OCI-LY1 (cell line): ENCODE measurements around the gene DPF3.

Experiments
- H2AFZ ChIP-seq: fragments of 200-600 bp; sonication (generic), shearing (Covaris generic); 2 replicates; pipeline ENCODE4 v1.6.0; 2014; ENCODE audit warnings: antibody characterized with exemption, mild to moderate bottlenecking, low read length
- H3F3A ChIP-seq: fragments of 200-600 bp; sonication (generic), shearing (Covaris generic); 2 replicates; pipeline ENCODE4 v1.6.0; 2014; ENCODE audit warnings: mild to moderate bottlenecking, antibody characterized with exemption, low read length, moderate library complexity; ENCODE audit not compliant: insufficient read depth
- H3K27ac ChIP-seq: fragments of 200-600 bp; sonication (generic); 2 replicates; pipeline ENCODE4 v1.5.1; 2014; ENCODE audit warnings: low read length, mixed run types, mild to moderate bottlenecking, low read depth; ENCODE audit not compliant: poor library complexity, severe bottlenecking
- H3K27me3 ChIP-seq: fragments of 200-600 bp; sonication (generic); 2 replicates; pipeline ENCODE4 v1.6.0; 2014; ENCODE audit warnings: antibody characterized with exemption, mild to moderate bottlenecking, low read length, moderate library complexity; ENCODE audit not compliant: insufficient read depth
- H3K36me3 ChIP-seq: fragments of 200-600 bp; sonication (generic); 2 replicates; pipeline ENCODE4 v1.6.1; 2014; ENCODE audit warnings: mild to moderate bottlenecking, antibody characterized with exemption, low read length, moderate library complexity, mixed read lengths; ENCODE audit not compliant: insufficient read depth
- H3K4me1 ChIP-seq: fragments of 200-600 bp; sonication (generic); 2 replicates; pipeline ENCODE4 v1.5.1; 2014; ENCODE audit warnings: mild to moderate bottlenecking, low read length, moderate library complexity; ENCODE audit not compliant: insufficient read depth, severe bottlenecking
- H3K4me2 ChIP-seq: fragments of 200-600 bp; sonication (generic), shearing (Covaris generic); 2 replicates; pipeline ENCODE4 v1.6.1; 2014; ENCODE audit warnings: low read length
- H3K4me3 ChIP-seq: fragments of 200-600 bp; sonication (generic); 2 replicates; pipeline ENCODE4 v1.5.1; 2014; ENCODE audit warnings: low read length, low read depth, mild to moderate bottlenecking, mixed read lengths; ENCODE audit not compliant: poor library complexity, severe bottlenecking
- H3K79me2 ChIP-seq: fragments of 200-600 bp; shearing (Covaris generic); 2 replicates; pipeline ENCODE4 v1.6.1; 2016; ENCODE audit warnings: mixed run types, low read length, mixed read lengths; ENCODE audit not compliant: insufficient read depth
- H3K9ac ChIP-seq: fragments of 200-600 bp; sonication (generic), shearing (Covaris generic); 2 replicates; pipeline ENCODE4 v1.6.1; 2014; ENCODE audit warnings: mild to moderate bottlenecking, low read length, mixed read lengths
- H3K9me2 ChIP-seq: fragments of 200-600 bp; sonication (generic), shearing (Covaris generic); 2 replicates; pipeline ENCODE4 v1.6.1; 2014; ENCODE audit warnings: low read depth, mild to moderate bottlenecking, low read length, mixed read lengths
- H3K9me3 ChIP-seq: fragments of 200-600 bp; shearing (Covaris generic); 2 replicates; pipeline ENCODE4 v1.6.1; 2014; ENCODE audit warnings: low read length, mixed read lengths
- H4K20me1 ChIP-seq: fragments of 200-600 bp; sonication (generic), shearing (Covaris generic); 2 replicates; pipeline ENCODE4 v1.6.0; 2016; ENCODE audit warnings: mild to moderate bottlenecking, low read length; ENCODE audit not compliant: insufficient read depth
- CTCF ChIP-seq: fragments of 200-600 bp; sonication (generic), shearing (Covaris generic); IDR thresholded peaks from 2 replicates; pipeline ENCODE4 v1.5.1; 2017; ENCODE audit warnings: mild to moderate bottlenecking, antibody characterized with exemption, low read length, moderate library complexity, mixed read lengths
- EZH2 ChIP-seq: fragments of 200-600 bp; sonication (generic), shearing (Covaris generic); IDR thresholded peaks from 2 replicates; pipeline ENCODE4 v1.8.0; 2017; ENCODE audit warnings: borderline replicate concordance, mixed run types, mild to moderate bottlenecking, antibody characterized with exemption, low read length, moderate library complexity, mixed read lengths

DPF3 gene

GRCh38 chr14:72775923-72776554 lies 117.9 kb downstream of the DPF3 start:
- Histone ChIP-seq H3F3A (no peaks in the 10 kb centered on the region), H3K9ac (no peak overlapping the region), H3K27me3 (no peaks in the 10 kb centered on the region), H3K9me3 (no peaks in the 10 kb centered on the region), H3K4me3 (no peak overlapping the region), H3K79me2 (no peaks in the 10 kb centered on the region), H2AFZ (no peak overlapping the region), H3K4me2 (no peak overlapping the region), H4K20me1 (no peaks in the 10 kb centered on the region), H3K27ac (no peak overlapping the region), H3K4me1 (no peaks in the 10 kb centered on the region), H3K36me3 (no peaks in the 10 kb centered on the region), H3K9me2 (no peaks in the 10 kb centered on the region)
- TF ChIP-seq EZH2 (no peak), CTCF (no peak)

GRCh38 chr14:72774894-72775620 lies 118.8 kb downstream of the DPF3 start:
- Histone ChIP-seq H3K4me3 (no peak overlapping the region), H3K4me2 (no peak overlapping the region), H3K9me3 (no peaks in the 10 kb centered on the region), H3F3A (no peaks in the 10 kb centered on the region), H3K79me2 (no peaks in the 10 kb centered on the region), H3K27me3 (no peaks in the 10 kb centered on the region), H3K9me2 (no peaks in the 10 kb centered on the region), H2AFZ (no peak overlapping the region), H3K4me1 (no peaks in the 10 kb centered on the region), H3K27ac (no peak overlapping the region), H3K36me3 (no peaks in the 10 kb centered on the region), H4K20me1 (no peaks in the 10 kb centered on the region), H3K9ac (no peak overlapping the region)
- TF ChIP-seq CTCF (no peak), EZH2 (no peak)

- Histone ChIP-seq H2AFZ (no peak overlapping the region), H3K9ac (no peak overlapping the region), H3K4me2 (no peak overlapping the region), H3K79me2 (no peaks in the 10 kb centered on the region), H3K27ac (no peak overlapping the region), H3F3A (no peaks in the 10 kb centered on the region), H3K4me3 (no peak overlapping the region), H3K36me3 (no peaks in the 10 kb centered on the region), H3K4me1 (no peaks in the 10 kb centered on the region), H3K9me2 (no peaks in the 10 kb centered on the region), H3K9me3 (no peaks in the 10 kb centered on the region), H4K20me1 (no peaks in the 10 kb centered on the region), H3K27me3 (no peaks in the 10 kb centered on the region)
- TF ChIP-seq EZH2, result no peak
- TF ChIP-seq CTCF, result no peak
Observed at GRCh38 chr14:72774141-72774540, 119.8 kb downstream of the DPF3 start.
